ENCODE results near the gene TPRN.

TPRN gene

GRCh38 chr9:137164370-137165249 lies 35.9 kb downstream of the TPRN start:
- TF ChIP-seq FOXM1 (IDR thresholded peaks at IDR 0.05; ENCODE audit: borderline replicate concordance, low read depth) (no peak), ZBTB7A (IDR thresholded peaks at IDR 0.05; ENCODE audit: low read depth) (no peak), TEAD4 (IDR thresholded peaks at IDR 0.05) (no peak), EGR1 (IDR thresholded peaks at IDR 0.05) (no peak), USF1 (IDR thresholded peaks at IDR 0.05) (no peak), NFIC (IDR thresholded peaks at IDR 0.05) (no peak), CREB1 (IDR thresholded peaks at IDR 0.05; ENCODE audit: low read depth) (no peak), MAX (IDR thresholded peaks at IDR 0.05) (no peak), TCF12 (IDR thresholded peaks at IDR 0.05; ENCODE audit: low read depth) (no peak), TAF1 (IDR thresholded peaks at IDR 0.05; ENCODE audit: low read depth) (no peak), CEBPB (IDR thresholded peaks at IDR 0.05) (no peak)

GRCh38 chr9:137163805-137164204 lies 36.7 kb downstream of the TPRN start:
- TF ChIP-seq CREB1 (IDR thresholded peaks at IDR 0.05; ENCODE audit: low read depth) (no peak), ZBTB7A (IDR thresholded peaks at IDR 0.05; ENCODE audit: low read depth) (no peak), RAD21 (IDR thresholded peaks at IDR 0.05; ENCODE audit: low read depth) (no peak), YY1 (IDR thresholded peaks at IDR 0.05; ENCODE audit: low read depth) (no peak), EP300 (IDR thresholded peaks at IDR 0.05; ENCODE audit: borderline replicate concordance) (no peak), TEAD4 (IDR thresholded peaks at IDR 0.05) (no peak), CEBPB (IDR thresholded peaks at IDR 0.05) (no peak), FOXM1 (IDR thresholded peaks at IDR 0.05; ENCODE audit: borderline replicate concordance, low read depth) (no peak), TAF1 (IDR thresholded peaks at IDR 0.05; ENCODE audit: low read depth) (no peak), MAX (IDR thresholded peaks at IDR 0.05) (no peak), USF1 (IDR thresholded peaks at IDR 0.05) (no peak), NFIC (IDR thresholded peaks at IDR 0.05) (no peak), REST (IDR thresholded peaks at IDR 0.05; ENCODE audit: low read depth) (no peak), TCF12 (IDR thresholded peaks at IDR 0.05; ENCODE audit: low read depth) (no peak)

- TF ChIP-seq TEAD4 (IDR thresholded peaks at IDR 0.05) (no peak), YY1 (IDR thresholded peaks at IDR 0.05; ENCODE audit: low read depth) (no peak), MAX (IDR thresholded peaks at IDR 0.05) (no peak), TCF12 (IDR thresholded peaks at IDR 0.05; ENCODE audit: low read depth) (no peak), NFIC (IDR thresholded peaks at IDR 0.05) (no peak), REST (IDR thresholded peaks at IDR 0.05; ENCODE audit: low read depth) (no peak), CREB1 (IDR thresholded peaks at IDR 0.05; ENCODE audit: low read depth) (no peak), ZBTB7A (IDR thresholded peaks at IDR 0.05; ENCODE audit: low read depth) (no peak), CEBPB (IDR thresholded peaks at IDR 0.05) (no peak), EGR1 (IDR thresholded peaks at IDR 0.05) (no peak), TAF1 (IDR thresholded peaks at IDR 0.05; ENCODE audit: low read depth) (no peak), EP300 (IDR thresholded peaks at IDR 0.05; ENCODE audit: borderline replicate concordance) (no peak), FOXM1 (IDR thresholded peaks at IDR 0.05; ENCODE audit: borderline replicate concordance, low read depth) (no peak), RAD21 (IDR thresholded peaks at IDR 0.05; ENCODE audit: low read depth) (no peak), USF1 (IDR thresholded peaks at IDR 0.05) (no peak)
These were observed 37.2 kb downstream of the TPRN start for GRCh38 chr9:137163365-137163715.

GRCh38 chr9:137162505-137163364 lies 37.8 kb downstream of the TPRN start:
- TF ChIP-seq CREB1 (IDR thresholded peaks at IDR 0.05; ENCODE audit: low read depth) = no peak
- no peak for TF ChIP-seq FOXM1 (IDR thresholded peaks at IDR 0.05; ENCODE audit: borderline replicate concordance, low read depth)
- TF ChIP-seq RAD21 (IDR thresholded peaks at IDR 0.05; ENCODE audit: low read depth) = no peak
- TF ChIP-seq EGR1 (IDR thresholded peaks at IDR 0.05) = no peak
- no peak for TF ChIP-seq YY1 (IDR thresholded peaks at IDR 0.05; ENCODE audit: low read depth)
- TF ChIP-seq NFIC (IDR thresholded peaks at IDR 0.05) = no peak
